Measurements from ENCODE around the gene NUP188. TPM values are rescaled to one million over a fixed set of nuclear protein-coding genes. Genes with fewer than 3 reads are reported as not detected.

NUP188 gene
- total and polyA plus RNA-seq, 2 of the 13 experiments (the other 11 are each of a cell fraction or from before 2014, with no cell fraction given) = 28.0 to 38.5 TPM

GRCh38 chr9:129053020-129053419, 105.5 kb downstream of the NUP188 start:
- Histone ChIP-seq H2AFZ (ENCODE audit: low read length) (no peak overlapping the region), H3K9me3 (ENCODE audit: low read length) (no peaks in the 10 kb centered on the region), H3K27ac (ENCODE audit: extremely low read length, insufficient read depth, low read length) (no peak overlapping the region), H3K36me3 (replicated peaks in 1 of 2; ENCODE audit: control insufficient read depth in 1 of 2, insufficient read depth in 2 of 2, low read length in 2 of 2) (peaks cover 0 to 20% of the 10 kb centered on the region in 2 experiments; a peak in 3 of 5 replicates), H3K4me2 (ENCODE audit: low read depth, low read length) (no peak overlapping the region), H3K27me3 (ENCODE audit: control insufficient read depth in 1 of 2, insufficient read depth in 2 of 2, low read length in 2 of 2) (no peaks in the 10 kb centered on the region), H3K4me1 (ENCODE audit: insufficient read depth, low read length) (peaks cover 10% of the 10 kb centered on the region), H4K20me1 (ENCODE audit: insufficient read depth, low read length) (no peaks in the 10 kb centered on the region), H3K79me2 (ENCODE audit: insufficient read depth, low read length) (no peaks in the 10 kb centered on the region), H3K4me3 (replicated peaks in 1 of 3; ENCODE audit: insufficient read depth in 1 of 3, low read depth in 2 of 3, low read length in 3 of 3) (no peak overlapping the region), H3K9ac (ENCODE audit: insufficient read depth, low read depth, low read length) (no peak overlapping the region)
- BruUV-seq (replicated peaks) = no TSS peak
- ATAC-seq = no peak
- WGBS (ENCODE audit: low lambda C conversion rate) = 97% methylated on average over 6 of the region's 6 CpGs
- no peak for FAIRE-seq
- DNase-seq (ENCODE audit: low spot score) = no peak
- intact Hi-C loops (cut with micrococcal nuclease; ENCODE audit: unreplicated experiment) = loop anchor here (2.0 kb wide), 1 partner anchor 50 kb away; no protein-coding TSS in a partner anchor
- ChIA-PET CTCF (ENCODE audit: low intra/inter-chr PET ratio, low total read pairs) (no interaction called here), POLR2A (no interaction called here)
- in situ Hi-C loops (cut with HindIII; ENCODE audit: extremely low pct_ligation_motif_present, low pct_unique_long_range_greater_than_20kb) = no loop called here
- TF ChIP-seq AHDC1 (CRISPR knock-in tag; IDR thresholded peaks at IDR 0.05; ENCODE audit: borderline replicate concordance) (no peak), FIP1L1 (IDR thresholded peaks at IDR 0.05; ENCODE audit: borderline replicate concordance, insufficient read depth, low read depth, low read length) (no peak), SATB2 (CRISPR knock-in tag; IDR thresholded peaks at IDR 0.05) (no peak), CEBPB (IDR thresholded peaks at IDR 0.05; ENCODE audit: borderline replicate concordance, low read depth, low read length) (no peak), TRIM24 (CRISPR knock-in tag; IDR thresholded peaks at IDR 0.05) (no peak)

All from HepG2 (cell line).